Neural cell (in vitro differentiated cells): ENCODE results near the gene AFF3. TPM values are rescaled to one million over a fixed set of nuclear protein-coding genes. Genes with fewer than 3 reads are reported as not detected.

ENCODE experiments used
- H2AFZ ChIP-seq: fragments of 200-600, 300-800 bp; sonication (generic), shearing (Covaris generic); 2 replicates; pipeline ENCODE4 v1.6.0; 2014; ENCODE audit warnings: low read depth, mild to moderate bottlenecking, antibody characterized with exemption, low read length, moderate library complexity
- H3F3A ChIP-seq: fragments of 200-600 bp; shearing (Covaris generic); 2 replicates; pipeline ENCODE4 v1.6.1; 2016; ENCODE audit warnings: mild to moderate bottlenecking, moderate library complexity, mixed read lengths, antibody characterized with exemption, low read length; ENCODE audit not compliant: insufficient read depth, poor library complexity, severe bottlenecking
- H3K27ac ChIP-seq: fragments of 200-600, 300-800 bp; sonication (generic), shearing (Covaris generic); 2 replicates; pipeline ENCODE4 v1.5.1; 2014; ENCODE audit warnings: mild to moderate bottlenecking, low read length, moderate library complexity
- H3K27me3 ChIP-seq: fragments of 300-800, 200-600 bp; sonication (generic), shearing (Covaris generic); 2 replicates; pipeline ENCODE4 v1.6.0; 2014; ENCODE audit warnings: mild to moderate bottlenecking, low read depth, low read length, moderate library complexity; ENCODE audit not compliant: insufficient read depth
- H3K36me3 ChIP-seq: fragments of 300-800, 200-600 bp; sonication (generic), shearing (Covaris generic); 2 replicates; pipeline ENCODE4 v1.5.1; 2014; ENCODE audit warnings: mild to moderate bottlenecking, antibody characterized with exemption, low read length, moderate library complexity; ENCODE audit not compliant: insufficient read depth
- H3K4me2 ChIP-seq: fragments of 300-800, 200-600 bp; sonication (generic), shearing (Covaris generic); 2 replicates; pipeline ENCODE4 v1.6.0; 2014; ENCODE audit warnings: mild to moderate bottlenecking, low read length
- H3K4me3 ChIP-seq: fragments of 300-800, 200-600 bp; sonication (generic), shearing (Covaris generic); 2 replicates; pipeline ENCODE4 v1.5.1; 2014; ENCODE audit warnings: mild to moderate bottlenecking, low read length, moderate library complexity
- H3K79me2 ChIP-seq: fragments of 200-600 bp; shearing (Covaris generic); replicated peaks from 2 replicates; pipeline ENCODE4 v1.6.0; 2014; ENCODE audit warnings: mild to moderate bottlenecking, low read length, moderate library complexity; ENCODE audit not compliant: insufficient read depth
- H3K9ac ChIP-seq: fragments of 300-800, 200-600 bp; sonication (generic), shearing (Covaris generic); 2 replicates; pipeline ENCODE4 v1.6.1; 2016; ENCODE audit warnings: mild to moderate bottlenecking, low read length, mixed read lengths
- H3K9me2 ChIP-seq: fragments of 200-600 bp; shearing (Covaris generic); 2 replicates; pipeline ENCODE4 v1.6.1; 2016; ENCODE audit warnings: mild to moderate bottlenecking, low read length, mixed read lengths; ENCODE audit not compliant: insufficient read depth
- H3K9me3 ChIP-seq: fragments of 200-600, 300-800 bp; sonication (generic), shearing (Covaris generic); 2 replicates; pipeline ENCODE4 v1.6.1; 2016; ENCODE audit warnings: mild to moderate bottlenecking, mixed run types, low read length, moderate library complexity, mixed read lengths
- H4K20me1 ChIP-seq: fragments of 200-600 bp; shearing (Covaris generic); 2 replicates; pipeline ENCODE4 v1.6.1; 2016; ENCODE audit warnings: mild to moderate bottlenecking, mixed run types; ENCODE audit not compliant: insufficient read depth
- CTCF ChIP-seq: fragments of 450-650 bp; IDR thresholded peaks from 2 replicates; pipeline ENCODE4 v1.5.1; 2014; ENCODE audit warnings: antibody characterized with exemption, mild to moderate bottlenecking, moderate library complexity; ENCODE audit not compliant: poor library complexity, severe bottlenecking
- EP300 ChIP-seq: fragments of 450-650 bp; conservative IDR thresholded peaks from 2 replicates; pipeline ENCODE4 v1.6.1; 2014; ENCODE audit warnings: antibody characterized with exemption, mild to moderate bottlenecking, moderate library complexity; ENCODE audit not compliant: poor library complexity, severe bottlenecking
- EZH2 ChIP-seq: fragments of 200-600, 300-800 bp; shearing (Covaris generic), sonication (generic); IDR thresholded peaks from 2 replicates; pipeline ENCODE4 v1.6.1; 2014; ENCODE audit warnings: antibody characterized with exemption, low read length, borderline replicate concordance, mild to moderate bottlenecking; ENCODE audit not compliant: insufficient read depth, poor library complexity, severe bottlenecking
- MXI1 ChIP-seq: fragments of 450-650 bp; conservative IDR thresholded peaks from 2 replicates; pipeline ENCODE4 v1.6.1; 2014; ENCODE audit warnings: antibody characterized with exemption, mild to moderate bottlenecking; ENCODE audit not compliant: poor library complexity, severe bottlenecking
- POLR2AphosphoS5 ChIP-seq: IDR thresholded peaks from 2 replicates; pipeline ENCODE4 v1.6.1; 2012
- RAD21 ChIP-seq: fragments of 450-650 bp; conservative IDR thresholded peaks from 2 replicates; pipeline ENCODE4 v1.6.1; 2014; ENCODE audit warnings: antibody characterized with exemption, mild to moderate bottlenecking, moderate library complexity
- SMC3 ChIP-seq: fragments of 450-650 bp; conservative IDR thresholded peaks from 2 replicates; pipeline ENCODE4 v1.6.1; 2014; ENCODE audit warnings: antibody characterized with exemption, mild to moderate bottlenecking, moderate library complexity; ENCODE audit not compliant: poor library complexity
- TAF1 ChIP-seq: IDR thresholded peaks from 2 replicates; pipeline ENCODE4 v1.6.1; 2012; ENCODE audit warnings: low read depth
- polyA plus RNA-seq: library from polyadenylated mRNA; depleted of rRNA; stranded (reverse); fragments of >200 nt; gene quantifications from 2 replicates; pipeline ENCODE4 v1.2.3, GENCODE V29; 2014
- TF ChIP-seq, protein P1 (sequence below): IDR thresholded peaks from 2 replicates; pipeline ENCODE4 v1.6.1; 2012; ENCODE audit warnings: borderline replicate concordance

The AFF3 gene
- polyA plus RNA-seq, 1 donor from 2014 or later, result 5.1 TPM

DNA sequence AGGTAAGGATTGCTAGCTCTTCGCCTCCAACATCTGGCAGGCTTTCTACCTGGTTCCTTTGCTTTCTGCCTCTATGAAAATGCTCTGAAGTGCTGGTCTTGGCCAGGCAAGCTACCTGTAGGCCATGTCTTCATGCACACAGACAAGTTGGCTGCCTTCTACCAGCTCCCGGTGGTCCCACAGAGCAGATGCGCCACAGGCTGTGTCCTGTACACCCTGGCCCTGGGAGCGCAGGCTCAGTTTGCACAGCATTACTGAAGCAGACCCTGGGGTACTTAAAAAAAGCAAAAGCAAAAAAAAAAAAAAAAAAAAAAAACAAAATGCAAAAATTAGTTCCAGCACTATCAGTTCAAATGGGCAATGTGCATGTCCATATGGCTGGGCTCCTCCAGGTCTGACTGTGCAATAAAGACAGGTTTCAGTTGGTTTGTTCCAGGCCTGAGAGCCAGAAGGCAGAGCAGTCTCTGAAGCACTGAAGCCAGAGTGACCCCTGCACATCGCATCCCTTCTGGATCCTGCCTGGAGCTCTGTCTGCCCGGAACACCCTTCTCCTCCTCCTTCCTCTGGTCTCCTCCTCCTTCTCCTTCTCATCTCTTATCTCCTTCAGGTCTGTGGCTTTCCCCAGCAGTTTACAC is 364.6 kb downstream of the AFF3 start:
- Histone ChIP-seq H3K27me3 (no peaks in the 10 kb centered on the region), H2AFZ (no peak overlapping the region), H3K9ac (no peak overlapping the region), H3K79me2 (no peaks in the 10 kb centered on the region), H3K4me3 (no peak overlapping the region), H3K9me2 (no peaks in the 10 kb centered on the region), H3F3A (no peaks in the 10 kb centered on the region), H3K27ac (no peak overlapping the region), H3K4me2 (no peak overlapping the region), H4K20me1 (no peaks in the 10 kb centered on the region), H3K9me3 (peaks cover 5% of the 10 kb centered on the region), H3K36me3 (no peaks in the 10 kb centered on the region)
- TF ChIP-seq RAD21 (no peak), MXI1 (no peak), POLR2AphosphoS5 (no peak), EZH2 (no peak), TAF1 (no peak), SMC3 (no peak), CTCF (no peak), EP300 (no peak)
- TF ChIP-seq, protein P1, sequence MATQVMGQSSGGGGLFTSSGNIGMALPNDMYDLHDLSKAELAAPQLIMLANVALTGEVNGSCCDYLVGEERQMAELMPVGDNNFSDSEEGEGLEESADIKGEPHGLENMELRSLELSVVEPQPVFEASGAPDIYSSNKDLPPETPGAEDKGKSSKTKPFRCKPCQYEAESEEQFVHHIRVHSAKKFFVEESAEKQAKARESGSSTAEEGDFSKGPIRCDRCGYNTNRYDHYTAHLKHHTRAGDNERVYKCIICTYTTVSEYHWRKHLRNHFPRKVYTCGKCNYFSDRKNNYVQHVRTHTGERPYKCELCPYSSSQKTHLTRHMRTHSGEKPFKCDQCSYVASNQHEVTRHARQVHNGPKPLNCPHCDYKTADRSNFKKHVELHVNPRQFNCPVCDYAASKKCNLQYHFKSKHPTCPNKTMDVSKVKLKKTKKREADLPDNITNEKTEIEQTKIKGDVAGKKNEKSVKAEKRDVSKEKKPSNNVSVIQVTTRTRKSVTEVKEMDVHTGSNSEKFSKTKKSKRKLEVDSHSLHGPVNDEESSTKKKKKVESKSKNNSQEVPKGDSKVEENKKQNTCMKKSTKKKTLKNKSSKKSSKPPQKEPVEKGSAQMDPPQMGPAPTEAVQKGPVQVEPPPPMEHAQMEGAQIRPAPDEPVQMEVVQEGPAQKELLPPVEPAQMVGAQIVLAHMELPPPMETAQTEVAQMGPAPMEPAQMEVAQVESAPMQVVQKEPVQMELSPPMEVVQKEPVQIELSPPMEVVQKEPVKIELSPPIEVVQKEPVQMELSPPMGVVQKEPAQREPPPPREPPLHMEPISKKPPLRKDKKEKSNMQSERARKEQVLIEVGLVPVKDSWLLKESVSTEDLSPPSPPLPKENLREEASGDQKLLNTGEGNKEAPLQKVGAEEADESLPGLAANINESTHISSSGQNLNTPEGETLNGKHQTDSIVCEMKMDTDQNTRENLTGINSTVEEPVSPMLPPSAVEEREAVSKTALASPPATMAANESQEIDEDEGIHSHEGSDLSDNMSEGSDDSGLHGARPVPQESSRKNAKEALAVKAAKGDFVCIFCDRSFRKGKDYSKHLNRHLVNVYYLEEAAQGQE, result no peak

GRCh38 chr2:99776906-99777646 is 365.3 kb downstream of the AFF3 start:
- Histone ChIP-seq H3K4me2 (no peak overlapping the region), H3K27me3 (no peaks in the 10 kb centered on the region), H3K27ac (no peak overlapping the region), H4K20me1 (no peaks in the 10 kb centered on the region), H3K4me3 (no peak overlapping the region), H3K9ac (no peak overlapping the region), H2AFZ (no peak overlapping the region), H3F3A (no peaks in the 10 kb centered on the region), H3K9me2 (no peaks in the 10 kb centered on the region), H3K36me3 (no peaks in the 10 kb centered on the region), H3K9me3 (peaks cover 5% of the 10 kb centered on the region), H3K79me2 (no peaks in the 10 kb centered on the region)
- TF ChIP-seq TAF1, result no peak
- TF ChIP-seq EZH2, result no peak
- TF ChIP-seq, protein P1, result no peak
- no peak for TF ChIP-seq EP300
- TF ChIP-seq SMC3, result no peak
- no peak for TF ChIP-seq CTCF
- no peak for TF ChIP-seq RAD21
- TF ChIP-seq POLR2AphosphoS5, result no peak
- no peak for TF ChIP-seq MXI1
